ENCODE data around the gene ADRB2.

The ADRB2 gene

DNA sequence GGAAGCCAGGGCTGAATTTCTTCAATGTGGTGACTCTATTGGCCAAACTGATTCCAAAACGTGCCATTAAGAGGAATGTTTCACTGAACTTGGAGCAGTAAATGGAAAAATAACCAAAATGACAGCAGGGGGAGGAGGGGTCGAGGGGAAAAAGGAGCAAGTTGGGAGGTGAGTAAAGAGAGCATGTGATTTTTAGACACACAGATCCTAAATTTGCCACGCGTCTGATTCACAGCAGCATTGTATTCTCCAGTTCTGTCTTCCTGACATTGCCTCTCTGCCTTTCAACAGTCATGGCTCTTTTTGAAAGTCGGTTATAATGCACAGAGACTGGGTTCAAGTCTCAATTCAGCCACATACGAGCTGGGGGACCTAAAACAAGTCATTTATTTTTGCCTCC lies 22.0 kb upstream of the ADRB2 start:
- TF ChIP-seq, protein P1, sequence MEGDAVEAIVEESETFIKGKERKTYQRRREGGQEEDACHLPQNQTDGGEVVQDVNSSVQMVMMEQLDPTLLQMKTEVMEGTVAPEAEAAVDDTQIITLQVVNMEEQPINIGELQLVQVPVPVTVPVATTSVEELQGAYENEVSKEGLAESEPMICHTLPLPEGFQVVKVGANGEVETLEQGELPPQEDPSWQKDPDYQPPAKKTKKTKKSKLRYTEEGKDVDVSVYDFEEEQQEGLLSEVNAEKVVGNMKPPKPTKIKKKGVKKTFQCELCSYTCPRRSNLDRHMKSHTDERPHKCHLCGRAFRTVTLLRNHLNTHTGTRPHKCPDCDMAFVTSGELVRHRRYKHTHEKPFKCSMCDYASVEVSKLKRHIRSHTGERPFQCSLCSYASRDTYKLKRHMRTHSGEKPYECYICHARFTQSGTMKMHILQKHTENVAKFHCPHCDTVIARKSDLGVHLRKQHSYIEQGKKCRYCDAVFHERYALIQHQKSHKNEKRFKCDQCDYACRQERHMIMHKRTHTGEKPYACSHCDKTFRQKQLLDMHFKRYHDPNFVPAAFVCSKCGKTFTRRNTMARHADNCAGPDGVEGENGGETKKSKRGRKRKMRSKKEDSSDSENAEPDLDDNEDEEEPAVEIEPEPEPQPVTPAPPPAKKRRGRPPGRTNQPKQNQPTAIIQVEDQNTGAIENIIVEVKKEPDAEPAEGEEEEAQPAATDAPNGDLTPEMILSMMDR (conservative IDR thresholded peaks at IDR 0.05; ENCODE audit: control insufficient read depth, insufficient read depth, low read depth, low read length) = no peak
- DNase-seq (ENCODE audit: low read depth) = no peak
- no peak overlapping the region for H3K4me3 ChIP-seq (ENCODE audit: control insufficient read depth, low read depth, low read length)

DNA sequence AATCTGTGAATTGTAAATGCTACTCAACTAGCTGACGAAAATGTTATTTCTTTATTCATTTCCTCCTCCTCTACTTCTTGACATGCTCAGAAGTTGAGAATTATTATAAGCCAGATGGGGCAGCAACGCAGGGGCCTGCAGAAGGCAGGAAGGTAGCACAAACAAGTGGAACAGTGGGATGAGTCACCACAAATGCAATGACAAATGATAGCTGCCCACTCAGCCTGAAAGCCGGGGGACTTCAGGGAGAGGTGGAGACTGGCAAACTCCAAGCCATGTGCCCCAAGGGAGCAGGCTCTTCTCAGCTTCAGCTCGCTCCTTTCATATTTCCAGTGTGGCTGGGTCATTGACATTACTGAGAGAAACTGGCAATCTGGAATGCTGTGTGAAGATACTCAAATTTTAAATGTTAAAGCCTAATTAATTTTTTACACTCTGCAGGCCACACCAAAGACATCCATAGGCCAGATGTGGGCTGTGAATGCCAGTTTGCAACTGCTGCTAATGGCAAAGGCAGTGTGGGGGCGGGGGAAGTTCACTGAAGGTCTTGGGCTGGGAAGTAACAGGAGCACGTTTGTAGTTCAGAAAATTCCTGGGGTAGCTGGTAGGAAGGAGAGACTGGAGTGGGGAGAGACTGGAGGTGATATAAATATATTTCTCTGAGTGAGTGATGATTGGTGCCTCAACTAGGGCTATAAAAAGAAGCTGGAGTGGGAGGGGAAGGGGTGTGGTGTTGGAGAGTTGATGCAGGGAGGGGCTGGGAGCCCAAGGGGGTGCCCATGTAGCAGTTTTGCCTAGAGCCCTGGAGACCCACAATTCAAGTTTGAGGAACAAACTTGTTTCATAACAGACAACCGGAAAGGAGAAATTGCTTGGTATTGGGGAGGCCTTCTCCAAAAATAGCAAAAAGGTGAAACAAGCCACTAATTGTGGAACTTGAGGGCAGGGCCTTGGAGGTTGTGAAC lies 20.8 kb upstream of the ADRB2 start:
- peak; percentile 30 for DNase-seq (ENCODE audit: low read depth)
- H3K4me3 ChIP-seq (ENCODE audit: control insufficient read depth, low read depth, low read length) = no peak overlapping the region
- TF ChIP-seq, protein P1 (conservative IDR thresholded peaks at IDR 0.05; ENCODE audit: control insufficient read depth, insufficient read depth, low read depth, low read length) = no peak

- TF ChIP-seq, protein P1 (conservative IDR thresholded peaks at IDR 0.05; ENCODE audit: control insufficient read depth, insufficient read depth, low read depth, low read length) = no peak
- H3K4me3 ChIP-seq (ENCODE audit: control insufficient read depth, low read depth, low read length) = no peak overlapping the region
- DNase-seq (ENCODE audit: low read depth) = no peak
Observed at GRCh38 chr5:148806520-148806931, 19.9 kb upstream of the ADRB2 start.

DNA sequence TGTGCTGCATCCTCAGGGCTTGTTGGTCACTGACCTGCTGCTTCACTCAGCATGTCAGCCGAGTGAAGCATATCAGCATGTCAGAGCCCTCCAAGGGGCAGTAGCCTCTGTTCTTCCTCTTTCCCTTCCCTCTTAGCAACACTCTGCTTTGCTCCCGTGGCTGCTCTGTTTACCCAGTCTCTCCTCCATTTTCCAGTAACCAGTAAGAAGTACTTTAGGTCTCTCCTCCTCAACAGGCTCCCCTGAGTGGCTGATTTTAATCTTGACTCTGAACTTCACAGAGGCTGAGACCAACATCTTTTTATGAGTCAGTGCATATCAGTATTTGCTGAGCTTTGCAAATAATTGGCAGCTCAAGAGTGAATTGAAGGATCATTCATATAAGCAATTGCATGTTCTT lies 18.6 kb upstream of the ADRB2 start:
- TF ChIP-seq, protein P1 (conservative IDR thresholded peaks at IDR 0.05; ENCODE audit: control insufficient read depth, insufficient read depth, low read depth, low read length) = no peak
- H3K4me3 ChIP-seq (ENCODE audit: control insufficient read depth, low read depth, low read length) = no peak overlapping the region
- no peak for DNase-seq (ENCODE audit: low read depth)

- no peak for DNase-seq (ENCODE audit: low read depth)
- no peak overlapping the region for H3K4me3 ChIP-seq (ENCODE audit: control insufficient read depth, low read depth, low read length)
- TF ChIP-seq, protein P1 (conservative IDR thresholded peaks at IDR 0.05; ENCODE audit: control insufficient read depth, insufficient read depth, low read depth, low read length) = no peak
Observed at GRCh38 chr5:148808864-148809642, 17.4 kb upstream of the ADRB2 start.

DNA sequence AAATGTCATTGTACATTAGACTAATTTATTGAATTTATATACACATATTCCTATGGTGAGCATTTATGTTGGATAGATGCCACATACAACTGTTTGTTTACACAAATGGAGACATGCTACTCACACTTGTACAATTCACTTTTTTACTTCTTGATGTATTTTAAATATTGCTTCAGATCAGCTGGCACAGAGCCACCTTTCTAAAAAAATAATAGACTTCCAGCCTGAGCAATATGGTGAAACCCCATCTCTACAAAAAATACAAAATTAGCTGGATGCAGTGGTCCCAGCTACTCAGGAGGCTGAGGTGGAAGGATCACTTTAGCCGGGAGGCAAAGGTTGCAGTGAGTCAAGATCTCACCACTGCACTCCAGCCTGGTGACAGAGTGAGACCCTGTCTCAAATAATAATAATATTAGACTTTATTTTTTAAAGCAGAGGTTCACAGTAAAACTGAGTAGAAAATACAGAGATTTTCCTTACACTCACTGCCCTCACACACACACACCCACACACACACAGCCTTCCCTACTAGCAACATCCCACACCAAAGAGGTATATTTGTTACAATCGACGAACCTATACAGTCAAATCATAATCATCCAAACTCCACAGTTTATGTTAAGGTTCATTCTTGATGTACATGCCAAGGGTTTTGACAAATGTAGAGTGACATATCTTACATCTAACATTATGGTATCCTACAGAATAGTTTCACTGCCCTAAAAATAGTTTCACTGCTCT lies 16.5 kb upstream of the ADRB2 start:
- TF ChIP-seq, protein P1 (conservative IDR thresholded peaks at IDR 0.05; ENCODE audit: control insufficient read depth, insufficient read depth, low read depth, low read length) = no peak
- H3K4me3 ChIP-seq (ENCODE audit: control insufficient read depth, low read depth, low read length) = no peak overlapping the region
- no peak for DNase-seq (ENCODE audit: low read depth)

All from fibroblast of mammary gland (primary cell).